CD4-positive, alpha-beta T cell treated with Interleukin-2 at 100 ng/mL for 4 hours (primary cell): Measurements from ENCODE around the gene ABCB9.
"Not testable (repeated sequence)": the region's sequence is repeated elsewhere in the genome, so short reads cannot be mapped to it uniquely, and the experiment has no call there.

Experiments used
- DNase-seq: peaks from one replicate; pipeline ENCODE4 v3.0.0-alpha.2; 2020; ENCODE audit warnings: low spot score

Gene ABCB9

GRCh38 chr12:122965851-122966742 lies at the start of gene ABCB9:
Gene ABCB9 (minus strand): TSS chr12:122966463. CDS start chr12:122960235, 6,228 bp downstream.
- DNase-seq, result peak; percentile 94

GRCh38 chr12:123014473-123014872 lies 48.2 kb upstream of the ABCB9 start:
- DNase-seq, result not testable (repeated sequence)

GRCh38 chr12:123013185-123014095 lies 47.2 kb upstream of the ABCB9 start:
- no peak for DNase-seq

- DNase-seq, result no peak
Observed at GRCh38 chr12:123011701-123012100, 45.4 kb upstream of the ABCB9 start.

- no peak for DNase-seq
Observed at GRCh38 chr12:123010681-123011080, 44.4 kb upstream of the ABCB9 start.

GRCh38 chr12:123010110-123010509 lies 43.8 kb upstream of the ABCB9 start:
- no peak for DNase-seq

- no peak for DNase-seq
Observed at GRCh38 chr12:123006977-123007376, 40.7 kb upstream of the ABCB9 start.

- DNase-seq, result no peak
Observed at GRCh38 chr12:123005081-123005626, 38.9 kb upstream of the ABCB9 start.

- no peak for DNase-seq
Observed at GRCh38 chr12:123004287-123004686, 38.0 kb upstream of the ABCB9 start.

GRCh38 chr12:123003257-123003656 lies 37.0 kb upstream of the ABCB9 start:
- DNase-seq, result no peak

- no peak for DNase-seq
Observed at GRCh38 chr12:123001464-123001863, 35.2 kb upstream of the ABCB9 start.

- no peak for DNase-seq
Observed at GRCh38 chr12:123000578-123000977, 34.3 kb upstream of the ABCB9 start.

GRCh38 chr12:122999986-123000420 lies 33.7 kb upstream of the ABCB9 start:
- DNase-seq, result no peak

GRCh38 chr12:122999196-122999946 lies 33.1 kb upstream of the ABCB9 start:
- DNase-seq, result no peak

- no peak for DNase-seq
Observed at GRCh38 chr12:122998316-122998715, 32.1 kb upstream of the ABCB9 start.

GRCh38 chr12:122997343-122998250 lies 31.3 kb upstream of the ABCB9 start:
- no peak for DNase-seq

GRCh38 chr12:122996621-122997342 lies 30.5 kb upstream of the ABCB9 start:
- no peak for DNase-seq

- DNase-seq, result no peak
Observed at GRCh38 chr12:122996188-122996601, 29.9 kb upstream of the ABCB9 start.

GRCh38 chr12:122995503-122996187 lies 29.4 kb upstream of the ABCB9 start:
- DNase-seq, result no peak
